ENCODE results near the gene GJC1.
"Not testable (repeated sequence)": the region's sequence is repeated elsewhere in the genome, so short reads cannot be mapped to it uniquely, and the experiment has no call there.

GJC1 gene

DNA sequence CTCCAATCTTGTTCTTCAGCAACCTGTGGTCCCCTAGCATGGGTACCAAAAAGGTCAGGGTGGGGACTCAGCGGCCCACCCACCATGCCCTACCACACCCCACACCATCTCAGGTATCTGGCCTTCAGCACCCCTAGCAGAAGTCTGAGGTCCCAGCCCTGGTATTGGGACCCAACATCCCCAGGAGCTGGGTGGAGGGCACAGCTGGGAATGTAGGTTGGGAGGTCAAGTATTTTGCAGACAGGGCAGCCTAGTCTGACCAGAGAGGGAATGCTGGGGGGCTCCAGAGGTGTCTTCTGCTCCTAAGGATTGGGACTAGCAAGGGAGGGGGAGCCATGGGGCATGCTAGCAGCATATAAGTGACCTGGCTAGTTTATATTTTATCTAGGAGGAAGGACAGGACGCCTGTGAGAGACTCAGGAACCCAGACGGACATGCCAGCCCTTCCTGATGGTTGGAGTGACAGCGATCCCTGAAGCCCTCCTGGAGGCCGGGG lies 72.1 kb downstream of the GJC1 start:
- no peak for DNase-seq

DNA sequence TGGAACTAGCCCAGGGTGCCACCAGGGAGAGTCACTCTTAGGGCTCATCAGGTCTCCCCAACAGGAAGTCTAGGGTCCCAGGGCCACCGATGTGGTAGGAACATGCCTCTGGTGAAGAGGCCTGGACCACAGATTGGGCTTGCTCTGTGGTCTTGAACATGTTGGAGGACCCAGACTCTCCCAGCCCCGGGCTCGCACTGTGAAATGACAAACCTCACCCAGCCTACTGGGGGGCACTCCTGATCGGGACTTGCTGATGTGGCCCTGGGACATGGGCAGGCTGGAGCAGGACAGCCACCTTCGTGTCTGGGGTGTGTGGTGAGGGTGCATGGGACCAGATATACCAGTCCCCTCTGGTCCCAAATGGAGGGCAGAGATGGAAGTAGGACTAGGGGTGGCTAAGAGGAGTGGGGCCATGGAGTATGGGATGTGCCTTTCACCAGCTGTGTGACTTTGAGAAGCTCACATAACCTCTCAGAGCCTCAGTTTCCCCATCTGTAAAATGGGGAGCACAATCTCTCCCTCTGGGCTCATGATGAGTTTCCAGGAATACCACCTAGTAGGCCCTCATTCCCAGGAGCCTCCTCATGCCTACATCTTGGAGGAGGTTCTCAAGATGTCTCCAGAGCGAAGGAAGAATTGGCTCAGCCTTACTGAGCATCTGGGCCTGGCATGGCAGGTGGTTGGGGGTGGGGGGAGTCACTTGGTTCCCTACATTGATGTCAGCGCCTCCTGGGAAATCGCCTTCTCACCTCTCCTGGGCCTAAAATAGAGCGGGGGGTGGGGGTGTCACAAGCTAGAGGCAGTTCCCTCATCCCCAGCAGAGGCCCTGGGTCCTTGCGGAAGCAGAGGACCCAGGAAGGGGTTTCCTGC lies 72.8 kb downstream of the GJC1 start:
- DNase-seq, result no peak

DNA sequence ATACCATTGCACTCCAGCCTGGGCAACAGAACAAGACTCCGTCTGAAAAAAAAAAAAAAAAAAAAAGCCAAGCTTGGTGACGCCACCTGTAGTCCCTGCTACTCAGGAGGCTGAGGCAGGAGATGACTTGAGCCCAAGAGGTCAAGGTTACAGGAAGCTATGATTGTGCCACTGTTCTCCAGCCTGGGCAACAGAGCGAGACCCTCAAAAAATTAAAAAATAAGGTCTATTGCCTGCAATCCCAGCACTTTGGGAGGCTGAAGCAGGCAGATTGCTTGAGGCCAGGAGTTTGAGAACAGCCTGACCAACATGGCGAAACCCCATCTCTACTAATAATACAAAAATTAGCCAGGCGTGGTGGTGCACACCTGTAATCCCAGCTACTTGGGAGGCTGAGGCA lies 74.9 kb downstream of the GJC1 start:
- not testable (repeated sequence) for DNase-seq

DNA sequence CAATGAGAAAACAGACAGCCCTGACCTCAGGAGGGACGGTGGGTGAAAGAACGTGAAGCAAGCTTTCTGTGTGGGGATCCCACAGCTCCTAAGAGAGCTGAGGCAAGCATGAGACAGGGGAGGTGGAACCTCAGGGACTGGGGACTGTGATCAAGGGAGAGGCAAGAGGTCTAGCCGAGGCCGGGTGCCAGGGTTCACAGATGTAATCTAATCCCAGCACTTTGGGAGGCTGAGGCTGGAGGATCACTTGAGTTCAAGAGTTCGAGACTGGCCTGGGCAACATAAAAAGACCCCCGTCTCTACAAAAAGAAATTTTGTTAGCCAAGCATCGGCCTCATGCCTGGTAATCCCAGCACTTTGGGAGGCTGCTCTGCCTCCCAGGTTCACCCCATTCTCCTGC lies 75.8 kb downstream of the GJC1 start:
- no peak for DNase-seq

DNA sequence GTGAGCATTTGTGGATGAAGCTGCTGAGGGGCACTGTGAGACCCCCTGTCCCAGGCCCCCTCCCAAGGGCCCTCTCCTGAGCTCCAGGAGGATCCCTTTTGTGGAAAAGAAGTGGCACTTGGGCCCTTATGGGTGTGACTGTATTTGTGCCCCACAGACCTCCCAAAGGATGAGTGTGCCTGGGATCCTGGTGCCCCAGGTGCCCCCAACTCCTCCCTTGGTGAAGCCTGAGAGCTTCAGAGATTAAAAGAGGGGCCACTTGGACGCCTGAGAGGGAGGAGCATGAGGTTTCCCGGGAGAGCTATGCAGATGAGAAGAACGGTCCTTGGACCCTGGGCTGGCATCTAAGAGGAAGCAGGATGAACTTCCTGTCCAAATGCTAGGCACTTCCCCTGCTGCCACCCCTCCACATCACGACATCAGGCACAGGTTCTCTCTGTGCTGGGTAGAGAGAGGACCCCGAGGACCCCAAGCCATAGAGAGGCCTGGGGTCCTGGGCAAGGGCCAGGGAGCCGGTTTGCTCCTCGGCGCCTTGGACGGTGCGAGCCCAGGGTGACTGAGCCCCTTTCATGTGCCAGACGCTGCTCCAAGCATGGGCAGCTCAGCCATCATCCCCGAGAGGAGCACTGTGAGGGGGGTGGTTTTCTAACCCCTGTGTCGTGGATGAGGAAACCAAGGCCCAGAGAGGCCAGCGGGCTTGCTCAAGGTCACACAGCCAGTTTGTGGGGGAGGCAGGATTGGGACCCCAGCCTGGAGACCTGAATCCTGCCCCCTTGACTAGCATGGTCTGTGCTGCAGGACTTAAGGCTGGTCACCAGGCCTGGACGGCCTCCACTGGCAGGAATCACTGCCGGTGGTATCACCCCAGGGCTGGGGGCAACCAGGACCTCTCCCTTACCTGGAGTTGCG lies 76.9 kb downstream of the GJC1 start:
- DNase-seq, result no peak

DNA sequence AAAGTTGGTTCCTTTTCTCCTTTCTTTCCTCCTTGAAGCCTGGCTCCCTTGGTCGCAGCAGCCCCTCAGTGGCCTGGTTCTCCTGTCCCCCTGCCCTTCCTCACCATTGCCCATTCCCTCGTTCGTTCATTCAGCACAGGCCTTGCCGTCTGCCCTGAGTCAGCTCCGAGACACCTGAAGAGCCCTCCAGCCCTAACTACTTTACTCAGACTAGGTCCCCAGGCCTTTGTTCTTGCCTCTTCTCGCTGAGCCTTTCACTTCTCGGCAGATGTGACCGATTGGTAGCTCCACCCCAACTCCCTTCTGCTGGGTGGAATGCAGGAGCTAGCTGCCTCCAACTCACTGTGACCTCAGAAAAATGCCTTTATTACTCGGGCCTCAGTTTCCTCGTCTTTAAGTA lies 78.3 kb downstream of the GJC1 start:
- DNase-seq, result no peak

DNA sequence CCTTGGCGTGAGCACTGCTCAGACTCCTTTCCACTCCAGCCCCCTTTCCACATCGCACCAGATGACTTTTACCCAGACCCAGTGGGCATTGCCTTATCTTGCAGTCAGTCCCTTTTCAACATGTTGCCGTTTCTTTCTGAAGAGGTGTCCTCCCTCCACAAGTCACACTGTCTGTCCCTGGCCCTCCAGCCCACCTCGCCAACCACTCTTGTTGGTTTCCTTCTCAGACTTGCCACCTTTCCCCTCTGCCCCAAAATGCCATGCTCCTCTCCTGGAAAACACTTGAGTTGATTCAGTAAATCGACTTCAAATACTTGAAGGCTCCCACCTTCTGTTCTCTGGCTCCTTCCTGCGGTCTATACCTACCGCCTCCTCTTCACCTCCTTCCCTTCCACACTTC lies 78.8 kb downstream of the GJC1 start:
- DNase-seq, result no peak

DNA sequence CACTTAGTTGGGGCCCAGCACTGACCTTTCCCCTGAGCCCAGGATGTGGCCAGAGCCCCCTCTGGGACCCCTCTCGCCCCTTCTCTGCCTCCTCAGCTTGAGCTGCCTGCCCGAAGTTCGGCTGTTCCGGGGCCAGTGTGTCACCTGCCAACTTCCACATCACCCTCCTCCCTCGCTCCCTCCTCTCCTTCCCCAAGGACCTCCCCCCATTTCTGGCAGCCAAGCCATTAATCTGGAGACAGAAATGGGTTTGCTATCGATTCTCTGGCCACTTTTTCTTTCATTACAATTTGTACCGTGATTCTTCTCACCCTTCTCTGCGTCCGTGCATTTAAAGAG lies 80.1 kb downstream of the GJC1 start:
- DNase-seq, result no peak

DNA sequence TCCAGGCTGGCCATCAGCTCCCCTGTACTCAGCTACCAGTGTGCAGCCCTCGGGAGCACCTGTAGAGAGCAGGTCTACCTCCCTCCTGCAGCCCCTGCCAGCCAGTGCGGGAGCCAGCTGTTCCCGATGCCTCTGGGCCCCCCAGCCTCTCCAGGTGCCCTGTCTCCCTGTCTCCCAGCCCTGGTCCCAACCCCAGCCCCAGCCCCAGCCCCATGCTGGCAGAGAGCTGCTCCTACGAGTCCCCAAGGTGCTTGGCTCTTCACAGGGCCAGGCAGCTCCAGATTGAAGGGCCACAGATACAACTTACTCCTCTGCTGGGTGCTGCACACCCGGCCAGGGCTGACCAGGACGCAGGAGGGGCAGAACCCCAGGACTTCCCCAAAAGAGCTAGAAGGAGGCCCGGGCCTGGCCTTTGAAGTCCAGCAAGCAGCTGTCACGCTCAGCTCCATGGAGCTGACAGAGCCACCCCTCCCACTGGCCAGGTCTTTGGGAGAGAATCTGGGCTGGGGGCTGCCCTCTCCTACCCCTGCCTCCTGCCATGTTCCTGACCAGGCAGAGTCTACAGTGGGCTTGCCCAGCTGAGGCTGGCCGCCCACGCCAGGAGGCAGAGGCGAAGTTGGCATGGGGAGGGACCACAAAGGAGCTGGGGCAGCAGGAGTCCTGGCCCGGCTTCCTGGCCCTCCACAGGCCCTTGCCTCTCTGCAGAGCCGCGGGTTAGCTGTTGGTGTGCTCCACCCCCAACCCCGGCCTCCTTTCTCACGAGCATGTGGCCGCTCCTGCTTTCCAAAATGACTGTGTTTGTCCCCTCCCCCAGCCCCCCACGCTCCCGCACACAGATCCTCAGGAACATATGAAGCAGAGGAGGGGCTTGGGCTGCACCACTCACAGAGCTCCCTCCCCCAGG lies 80.8 kb downstream of the GJC1 start:
- no peak for DNase-seq

Data from kidney glomerular epithelial cell (primary cell).